IMR-90 (cell line): ENCODE measurements around the gene KLHL42. TPM values are rescaled to one million over a fixed set of nuclear protein-coding genes. Genes with fewer than 3 reads are reported as not detected.

Experiments used
- microRNA-seq, 2 experiments: library from miRNA; stranded (forward) in 1 of 2; unstranded in 1 of 2; fragments of 10-50 nt in 1 of 2; fragments of <30 nt in 1 of 2; gene quantifications in 1 of 2; microRNA quantifications in 1 of 2; one replicate each; pipeline versions ENCODE3 to v1.1.0; 2013 to 2020; ENCODE audit not compliant: insufficient read depth in 1 of 2, insufficient read length in 1 of 2, unreplicated experiment in 1 of 2
- polyA plus RNA-seq, 3 experiments: library from polyadenylated mRNA; depleted of rRNA; stranded (reverse); fragments of >200 nt; gene quantifications; 2 replicates each; pipeline ENCODE4 v1.2.3, GENCODE V29; 2012; ENCODE audit warnings: low replicate concordance in 1 of 3
- small RNA-seq, 5 experiments: library from RNA; depleted of rRNA; stranded (forward); fragments of <200 nt; gene quantifications; one replicate each; pipeline ENCODE3, GENCODE V24; 2012
- total RNA-seq: library from RNA; depleted of rRNA; stranded (reverse); fragments of >200 nt; gene quantifications from 2 replicates; pipeline ENCODE4 v1.2.3, GENCODE V29; 2012; rRNA removed

KLHL42 gene
- total and polyA plus RNA-seq, 2 of the 4 experiments (the other 2 are of a cell fraction): 16.7 to 28.3 TPM

Small RNAs within 50 kb of the gene (microRNA-seq; reads per million reads assigned to microRNA genes)
- gene RF00019 (ENCODE audit: insufficient read depth, insufficient read length) (not detected), gene RF02271 (ENCODE audit: insufficient read depth, insufficient read length) (not detected)

Small RNAs within 50 kb of the gene (small RNA-seq; reads per million reads assigned to genes)
- gene RF00019 (0 reads per million in 5 experiments), gene RF02271 (0 reads per million in 5 experiments)

Other genes with a start within 250 kb of the KLHL42 start
- 2.2 and 2.5 TPM in 2 replicates for gene REP15, start 83.8 kb upstream of the KLHL42 start, total RNA-seq
- 0.48 and 0.75 TPM in 2 replicates for gene REP15, start 83.8 kb upstream of the KLHL42 start, polyA plus RNA-seq (2012; rRNA removed)
- gene MRPS35, start 69.4 kb upstream of the KLHL42 start, total RNA-seq: 27.4 and 46.9 TPM in 2 replicates
- 35.6 and 40.1 TPM in 2 replicates for gene MRPS35, start 69.4 kb upstream of the KLHL42 start, polyA plus RNA-seq (2012; rRNA removed)
- gene MANSC4, start within 50 bp of the KLHL42 start, total RNA-seq: not detected in 2 replicates
- not detected in 2 replicates for gene MANSC4, start within 50 bp of the KLHL42 start, polyA plus RNA-seq (2012; rRNA removed)
- 0.36 and 0.83 TPM in 2 replicates for gene PTHLH, start 192.5 kb downstream of the KLHL42 start, total RNA-seq
- gene PTHLH, start 192.5 kb downstream of the KLHL42 start, polyA plus RNA-seq (2012; rRNA removed): 1.3 and 1.6 TPM in 2 replicates